Neural crest cell (in vitro differentiated cells): ENCODE results near the gene SLC17A4. TPM values are rescaled to one million over a fixed set of nuclear protein-coding genes. Genes with fewer than 3 reads are reported as not detected.

ENCODE experiments used
- DNase-seq: peaks from one replicate; pipeline ENCODE4 v3.0.0; 2021; ENCODE audit warnings: low read depth, mixed read lengths, low spot score
- H3K27ac Mint-ChIP-seq: one replicate; pipeline ENCODE4 v1.8.0; 2021; ENCODE audit warnings: mild to moderate bottlenecking, mixed read lengths; ENCODE audit not compliant: unreplicated experiment
- H3K27me3 Mint-ChIP-seq: 2 replicates; pipeline ENCODE4 v1.8.0; 2021; ENCODE audit warnings: low read depth, mild to moderate bottlenecking, mixed read lengths
- H3K36me3 Mint-ChIP-seq: 2 replicates; pipeline ENCODE4 v1.8.0; 2021; ENCODE audit warnings: low read depth, mild to moderate bottlenecking, mixed read lengths
- H3K4me1 Mint-ChIP-seq: 2 replicates; pipeline ENCODE4 v1.8.0; 2021; ENCODE audit warnings: mixed read lengths
- H3K4me3 Mint-ChIP-seq: one replicate; pipeline ENCODE4 v1.8.0; 2021; ENCODE audit warnings: mild to moderate bottlenecking, mixed read lengths
- H3K9me3 Mint-ChIP-seq: 2 replicates; pipeline ENCODE4 v1.8.0; 2021; ENCODE audit warnings: mixed read lengths
- total RNA-seq: library from RNA; stranded (reverse); gene quantifications from 2 replicates; pipeline ENCODE4 v1.2.1, GENCODE V29; 2021
- TF ChIP-seq, protein P1 (sequence below): fragments of 200-600 bp; sonication (generic); conservative IDR thresholded peaks from 2 replicates; pipeline ENCODE4 v1.5.0; 2021; ENCODE audit warnings: antibody characterized with exemption, mild to moderate bottlenecking

SLC17A4 gene
- total RNA-seq, 1 donor from 2014 or later, result not detected

- Mint-ChIP-seq H3K27me3 (no peaks in the 10 kb centered on the region), H3K9me3 (no peaks in the 10 kb centered on the region), H3K4me1 (no peaks in the 10 kb centered on the region), H3K27ac (no peak overlapping the region), H3K4me3 (no peak overlapping the region), H3K36me3 (no peaks in the 10 kb centered on the region)
- no peak for DNase-seq
- TF ChIP-seq, protein P1, sequence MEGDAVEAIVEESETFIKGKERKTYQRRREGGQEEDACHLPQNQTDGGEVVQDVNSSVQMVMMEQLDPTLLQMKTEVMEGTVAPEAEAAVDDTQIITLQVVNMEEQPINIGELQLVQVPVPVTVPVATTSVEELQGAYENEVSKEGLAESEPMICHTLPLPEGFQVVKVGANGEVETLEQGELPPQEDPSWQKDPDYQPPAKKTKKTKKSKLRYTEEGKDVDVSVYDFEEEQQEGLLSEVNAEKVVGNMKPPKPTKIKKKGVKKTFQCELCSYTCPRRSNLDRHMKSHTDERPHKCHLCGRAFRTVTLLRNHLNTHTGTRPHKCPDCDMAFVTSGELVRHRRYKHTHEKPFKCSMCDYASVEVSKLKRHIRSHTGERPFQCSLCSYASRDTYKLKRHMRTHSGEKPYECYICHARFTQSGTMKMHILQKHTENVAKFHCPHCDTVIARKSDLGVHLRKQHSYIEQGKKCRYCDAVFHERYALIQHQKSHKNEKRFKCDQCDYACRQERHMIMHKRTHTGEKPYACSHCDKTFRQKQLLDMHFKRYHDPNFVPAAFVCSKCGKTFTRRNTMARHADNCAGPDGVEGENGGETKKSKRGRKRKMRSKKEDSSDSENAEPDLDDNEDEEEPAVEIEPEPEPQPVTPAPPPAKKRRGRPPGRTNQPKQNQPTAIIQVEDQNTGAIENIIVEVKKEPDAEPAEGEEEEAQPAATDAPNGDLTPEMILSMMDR, result no peak
Measured at GRCh38 chr6:25764611-25765010, 10.1 kb downstream of the SLC17A4 start.

- Mint-ChIP-seq H3K9me3 (no peaks in the 10 kb centered on the region), H3K4me3 (no peak overlapping the region), H3K36me3 (no peaks in the 10 kb centered on the region), H3K27me3 (no peaks in the 10 kb centered on the region), H3K27ac (no peak overlapping the region), H3K4me1 (no peaks in the 10 kb centered on the region)
- TF ChIP-seq, protein P1, result no peak
- DNase-seq, result no peak
Measured at GRCh38 chr6:25768566-25768965, 14.0 kb downstream of the SLC17A4 start.

DNA sequence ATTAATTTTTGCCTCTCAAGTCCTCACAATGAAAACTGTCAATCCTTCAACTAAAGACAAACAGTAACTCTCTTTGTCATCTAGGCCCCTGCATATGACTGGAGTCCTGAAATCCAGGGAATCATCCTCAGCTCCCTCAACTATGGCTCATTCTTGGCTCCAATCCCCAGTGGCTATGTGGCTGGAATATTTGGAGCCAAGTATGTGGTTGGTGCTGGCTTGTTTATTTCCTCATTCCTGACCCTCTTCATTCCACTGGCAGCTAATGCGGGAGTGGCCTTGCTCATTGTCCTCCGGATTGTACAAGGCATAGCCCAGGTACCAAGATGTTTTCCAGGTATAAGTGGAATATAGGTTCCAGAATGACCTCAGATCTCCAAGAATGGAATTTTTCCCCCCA is 15.4 kb downstream of the SLC17A4 start:
- Mint-ChIP-seq H3K27me3 (no peaks in the 10 kb centered on the region), H3K4me3 (no peak overlapping the region), H3K27ac (no peak overlapping the region), H3K36me3 (no peaks in the 10 kb centered on the region), H3K4me1 (no peaks in the 10 kb centered on the region), H3K9me3 (no peaks in the 10 kb centered on the region)
- TF ChIP-seq, protein P1, result no peak
- DNase-seq, result no peak

- no peaks in the 10 kb centered on the region for H3K9me3 Mint-ChIP-seq
- H3K27me3 Mint-ChIP-seq, result no peaks in the 10 kb centered on the region
- no peaks in the 10 kb centered on the region for H3K36me3 Mint-ChIP-seq
- H3K27ac Mint-ChIP-seq, result no peak overlapping the region
- DNase-seq, result no peak
- H3K4me3 Mint-ChIP-seq, result no peak overlapping the region
- TF ChIP-seq, protein P1, result no peak
- H3K4me1 Mint-ChIP-seq, result peaks cover 5% of the 10 kb centered on the region
Measured at GRCh38 chr6:25774120-25774715, 19.7 kb downstream of the SLC17A4 start.

GRCh38 chr6:25777031-25777430 is 22.5 kb downstream of the SLC17A4 start:
- Mint-ChIP-seq H3K9me3 (no peaks in the 10 kb centered on the region), H3K4me1 (peaks cover 5% of the 10 kb centered on the region), H3K4me3 (no peak overlapping the region), H3K27ac (no peak overlapping the region), H3K27me3 (no peaks in the 10 kb centered on the region), H3K36me3 (no peaks in the 10 kb centered on the region)
- TF ChIP-seq, protein P1, result no peak
- DNase-seq, result no peak
